ENCODE data around the gene TMEM108. TPM values are rescaled to one million over a fixed set of nuclear protein-coding genes. Genes with fewer than 3 reads are reported as not detected.

TMEM108 gene
- total and polyA plus RNA-seq, 10 of the 15 experiments (the other 5 are each of a cell fraction or from before 2014, with no cell fraction given) = 0.02 to 0.58 (median 0.12) TPM; not detected in 5

DNA sequence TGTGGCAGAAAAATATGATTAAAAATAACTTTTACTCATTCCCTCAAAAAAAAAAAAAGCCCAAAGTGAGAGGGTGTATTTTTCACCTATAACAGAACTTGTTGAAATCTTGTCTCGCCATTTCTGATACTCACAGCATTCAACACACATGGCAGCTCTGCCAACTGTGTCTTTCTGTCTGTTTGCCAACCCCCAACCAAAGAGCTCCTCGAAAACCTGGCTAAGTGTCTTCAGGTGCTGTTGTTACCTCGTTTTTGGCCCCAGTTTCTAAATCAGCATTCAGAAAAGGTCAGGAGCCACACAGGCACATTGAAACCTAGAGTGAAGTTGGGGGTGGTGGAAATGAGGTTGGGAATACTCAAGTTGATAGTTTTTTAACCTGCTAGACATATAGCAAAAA, 123.5 kb downstream of the TMEM108 start:
- no peaks in the 10 kb centered on the region for H4K20me1 ChIP-seq (ENCODE audit: control insufficient read depth, insufficient read depth)
- ChIA-PET POLR2A (no interaction called here), SMC1A (ENCODE audit: uncharacterized antibody, unreplicated experiment) (interaction anchor here (0.6 kb wide), 1 partner anchor 81 kb away, joined by 3 read pairs; no protein-coding TSS in a partner anchor), CTCF (no interaction called here), RAD21 (ENCODE audit: unreplicated experiment) (no interaction called here)
- H3K4me2 ChIP-seq (ENCODE audit: control insufficient read depth, insufficient read depth) = no peak overlapping the region
- H2AFZ ChIP-seq (ENCODE audit: control insufficient read depth, low read depth, low read length) = no peak overlapping the region
- H3K36me3 ChIP-seq (ENCODE audit: control insufficient read depth in 2 of 2, insufficient read depth in 2 of 2, low read length in 1 of 2) = no peaks in the 10 kb centered on the region
- intact Hi-C loops (cut with micrococcal nuclease; ENCODE audit: unreplicated experiment) = no loop called here
- DNase-seq (ENCODE audit: low read depth, low spot score) (no peak), ATAC-seq (no peak), FAIRE-seq (no peak)
- in situ Hi-C loops (cut with MboI) = no loop called here
- no peaks in the 10 kb centered on the region for H3K9me3 ChIP-seq (replicated peaks; ENCODE audit: control insufficient read depth, insufficient read depth, low read length)
- H3K4me3 ChIP-seq = no peak overlapping the region
- no peaks in the 10 kb centered on the region for H3K79me2 ChIP-seq (ENCODE audit: control insufficient read depth, insufficient read depth, low read length)
- TF ChIP-seq SIX5 (IDR thresholded peaks at IDR 0.05; ENCODE audit: low read depth, low read length, severe bottlenecking) = no peak
- TF ChIP-seq ETV6 (conservative IDR thresholded peaks at IDR 0.05 in 1 of 2, IDR thresholded peaks at IDR 0.05 in 1 of 2; ENCODE audit: borderline replicate concordance in 1 of 2, low read depth in 1 of 2) = no peak
- no peak for TF ChIP-seq STAT1 (conservative IDR thresholded peaks at IDR 0.05)
- TF ChIP-seq TBL1XR1 (IDR thresholded peaks at IDR 0.05; ENCODE audit: low read depth, low read length) = no peak
- no peak overlapping the region for H3K27ac ChIP-seq (ENCODE audit: control insufficient read depth, insufficient read depth)
- H3K4me1 ChIP-seq (ENCODE audit: control insufficient read depth, insufficient read depth, low read length) = peaks cover 8% of the 10 kb centered on the region; the same call in 1 of the 2 replicates
- no TSS peak for BruUV-seq (replicated peaks)
- no peak overlapping the region for H3K9ac ChIP-seq (ENCODE audit: control insufficient read depth, insufficient read depth, low read length)
- 2% methylated on average over 3 of the region's 3 CpGs for WGBS (ENCODE audit: insufficient coverage, insufficient replicate concordance, low lambda C conversion rate, missing lambda C conversion rate)
- no peaks in the 10 kb centered on the region for H3K27me3 ChIP-seq (replicated peaks in 1 of 2; ENCODE audit: control insufficient read depth in 2 of 2, insufficient read depth in 2 of 2, low read length in 1 of 2)

DNA sequence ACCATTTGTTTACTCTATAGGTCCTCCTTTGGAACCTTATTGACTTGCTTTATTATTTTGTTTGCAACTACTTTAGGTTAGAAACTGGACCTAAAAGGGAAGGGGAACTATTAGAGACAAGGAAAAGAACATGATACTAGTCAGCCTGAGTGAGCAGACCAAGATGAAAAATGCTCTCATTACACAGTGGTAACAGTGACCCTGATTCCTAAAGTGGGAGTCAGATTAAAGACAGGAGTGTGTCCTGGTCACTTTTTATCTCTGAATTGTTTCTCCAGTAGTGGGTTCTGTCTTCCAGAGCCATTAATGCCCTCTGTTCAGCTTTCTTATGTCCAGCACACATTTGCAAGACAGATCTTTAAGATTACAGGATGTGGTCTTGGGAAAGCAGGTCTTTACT, 124.1 kb downstream of the TMEM108 start:
- CTCF ChIA-PET = no interaction called here
- no peak for ATAC-seq
- BruUV-seq (replicated peaks) = no TSS peak
- intact Hi-C loops (cut with micrococcal nuclease; ENCODE audit: unreplicated experiment) (no loop called here), in situ Hi-C loops (cut with MboI) (no loop called here)
- Histone ChIP-seq H3K27ac (ENCODE audit: control insufficient read depth, insufficient read depth) (no peak overlapping the region), H4K20me1 (ENCODE audit: control insufficient read depth, insufficient read depth) (no peaks in the 10 kb centered on the region), H3K9me3 (replicated peaks; ENCODE audit: control insufficient read depth, insufficient read depth, low read length) (no peaks in the 10 kb centered on the region; the same call in 2 of the 3 replicates), H3K4me2 (ENCODE audit: control insufficient read depth, insufficient read depth) (no peak overlapping the region), H3K4me1 (ENCODE audit: control insufficient read depth, insufficient read depth, low read length) (peaks cover 8% of the 10 kb centered on the region; the same call in 1 of the 2 replicates), H3K36me3 (ENCODE audit: control insufficient read depth in 2 of 2, insufficient read depth in 2 of 2, low read length in 1 of 2) (no peaks in the 10 kb centered on the region), H3K9ac (ENCODE audit: control insufficient read depth, insufficient read depth, low read length) (no peak overlapping the region), H3K27me3 (replicated peaks in 1 of 2; ENCODE audit: control insufficient read depth in 2 of 2, insufficient read depth in 2 of 2, low read length in 1 of 2) (no peaks in the 10 kb centered on the region), H3K4me3 (no peak overlapping the region), H3K79me2 (ENCODE audit: control insufficient read depth, insufficient read depth, low read length) (no peaks in the 10 kb centered on the region), H2AFZ (ENCODE audit: control insufficient read depth, low read depth, low read length) (no peak overlapping the region)
- no peak for TF ChIP-seq ZZZ3 (IDR thresholded peaks at IDR 0.05; ENCODE audit: control insufficient read depth, insufficient read length, low read depth)
- TF ChIP-seq, protein P1, sequence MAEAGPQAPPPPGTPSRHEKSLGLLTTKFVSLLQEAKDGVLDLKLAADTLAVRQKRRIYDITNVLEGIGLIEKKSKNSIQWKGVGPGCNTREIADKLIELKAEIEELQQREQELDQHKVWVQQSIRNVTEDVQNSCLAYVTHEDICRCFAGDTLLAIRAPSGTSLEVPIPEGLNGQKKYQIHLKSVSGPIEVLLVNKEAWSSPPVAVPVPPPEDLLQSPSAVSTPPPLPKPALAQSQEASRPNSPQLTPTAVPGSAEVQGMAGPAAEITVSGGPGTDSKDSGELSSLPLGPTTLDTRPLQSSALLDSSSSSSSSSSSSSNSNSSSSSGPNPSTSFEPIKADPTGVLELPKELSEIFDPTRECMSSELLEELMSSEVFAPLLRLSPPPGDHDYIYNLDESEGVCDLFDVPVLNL (IDR thresholded peaks at IDR 0.05; ENCODE audit: low read depth, low read length) = no peak
- no peak for DNase-seq (ENCODE audit: low read depth, low spot score)
- FAIRE-seq = no peak
- RAD21 ChIA-PET (ENCODE audit: unreplicated experiment) = no interaction called here
- POLR2A ChIA-PET = no interaction called here
- SMC1A ChIA-PET (ENCODE audit: uncharacterized antibody, unreplicated experiment) = no interaction called here

All from GM12878 (cell line).